Stimulated activated CD8-positive, alpha-beta memory T cell treated with anti-CD3 and anti-CD28 coated beads, Interleukin-15, amount 100 ng/mL, for 24 hours (primary cell): Measurements from ENCODE around the gene PPP2R3A.

Experiments
- DNase-seq: peaks from one replicate; pipeline ENCODE4 v3.0.0-alpha.2; 2020; ENCODE audit warnings: low read depth

PPP2R3A gene

GRCh38 chr3:135967867-135968266 lies 2.3 kb downstream of the PPP2R3A start:
- DNase-seq: no peak

- no peak for DNase-seq
Observed at GRCh38 chr3:135970506-135971116, 5.1 kb downstream of the PPP2R3A start.

- DNase-seq: no peak
Observed at GRCh38 chr3:135973841-135974240, 8.3 kb downstream of the PPP2R3A start.

GRCh38 chr3:135975053-135975452 lies 9.5 kb downstream of the PPP2R3A start:
- DNase-seq: no peak

GRCh38 chr3:135975536-135975935 lies 10.0 kb downstream of the PPP2R3A start:
- DNase-seq: no peak

GRCh38 chr3:135980343-135980742 lies 14.8 kb downstream of the PPP2R3A start:
- no peak for DNase-seq

- DNase-seq: no peak
Observed at GRCh38 chr3:135981701-135982403, 16.3 kb downstream of the PPP2R3A start.

- no peak for DNase-seq
Observed at GRCh38 chr3:135982404-135982761, 16.9 kb downstream of the PPP2R3A start.

GRCh38 chr3:135982922-135983581 lies 17.5 kb downstream of the PPP2R3A start:
- no peak for DNase-seq

- DNase-seq: no peak
Observed at GRCh38 chr3:135987661-135988060, 22.1 kb downstream of the PPP2R3A start.

- DNase-seq: no peak
Observed at GRCh38 chr3:135989242-135989641, 23.7 kb downstream of the PPP2R3A start.

GRCh38 chr3:135990903-135991302 lies 25.4 kb downstream of the PPP2R3A start:
- no peak for DNase-seq

- DNase-seq: no peak
Observed at GRCh38 chr3:135991621-135992020, 26.1 kb downstream of the PPP2R3A start.

- DNase-seq: no peak
Observed at GRCh38 chr3:135992072-135992471, 26.5 kb downstream of the PPP2R3A start.

GRCh38 chr3:135994708-135995337 lies 29.3 kb downstream of the PPP2R3A start:
- no peak for DNase-seq

- no peak for DNase-seq
Observed at GRCh38 chr3:135995766-135996165, 30.2 kb downstream of the PPP2R3A start.

GRCh38 chr3:135997554-135998320 lies 32.2 kb downstream of the PPP2R3A start:
- no peak for DNase-seq

- DNase-seq: no peak
Observed at GRCh38 chr3:136008221-136008620, 42.7 kb downstream of the PPP2R3A start.

GRCh38 chr3:136008732-136009470 lies 43.4 kb downstream of the PPP2R3A start:
- DNase-seq: no peak

- no peak for DNase-seq
Observed at GRCh38 chr3:136018876-136019275, 53.3 kb downstream of the PPP2R3A start.

GRCh38 chr3:136021803-136022202 lies 56.3 kb downstream of the PPP2R3A start:
- no peak for DNase-seq
